A549 treated with Hydrocortisone at 1 μM for 4 hours (cell line): ENCODE data around the gene DDX3X. TPM values are rescaled to one million over a fixed set of nuclear protein-coding genes. Genes with fewer than 3 reads are reported as not detected.

Source experiments
- total RNA-seq: library from RNA; stranded (reverse); fragments of 200-300 nt; extraction: Qiagen RNA extraction; gene quantifications from 5 replicates; pipeline ENCODE4 v1.2.3, GENCODE V29; 2022

The DDX3X gene
- 150 to 382 TPM (median 195 TPM) in 5 replicates for total RNA-seq

GRCh38 chrX:41333744-41334362 is at the start of gene DDX3X:
Gene DDX3X (plus strand): TSS chrX:41334162. CDS start chrX:41334253, 91 bp downstream.

Other genes starting within 250 kb of the DDX3X start
- gene USP9X, start 248.7 kb upstream of the DDX3X start, total RNA-seq, result 26.6 to 40.0 TPM (median 29.9 TPM) in 5 replicates
- not detected in 5 replicates for gene NYX, start 113.2 kb downstream of the DDX3X start, total RNA-seq